ENCODE data around the gene CNTLN.

- TF ChIP-seq CEBPB (tag; IDR thresholded peaks at IDR 0.05) (no peak), RB1 (IDR thresholded peaks at IDR 0.05; ENCODE audit: low read depth) (no peak), MCM2 (IDR thresholded peaks at IDR 0.05; ENCODE audit: low read depth) (no peak), RNF2 (IDR thresholded peaks at IDR 0.05) (no peak), EZH2 (IDR thresholded peaks at IDR 0.05; ENCODE audit: borderline replicate concordance, low read depth, low read length) (no peak), NCOA4 (IDR thresholded peaks at IDR 0.05; ENCODE audit: partially characterized antibody) (no peak), EP300 (IDR thresholded peaks at IDR 0.05; ENCODE audit: low read length) (no peak), ZNF398 (CRISPR knock-in tag; IDR thresholded peaks at IDR 0.05) (no peak), CTCF (IDR thresholded peaks at IDR 0.05 in 2 of 3, conservative IDR thresholded peaks at IDR 0.05 in 1 of 3; ENCODE audit: insufficient read depth in 2 of 3, low read depth in 1 of 3, low read length in 3 of 3) (no peak), FOXP4 (CRISPR knock-in tag; IDR thresholded peaks at IDR 0.05; ENCODE audit: borderline replicate concordance) (no peak), ILF3 (IDR thresholded peaks at IDR 0.05; ENCODE audit: borderline replicate concordance) (no peak), HBP1 (CRISPR knock-in tag; IDR thresholded peaks at IDR 0.05) (no peak)
Observed at GRCh38 chr9:17130725-17131124, 4.1 kb upstream of the CNTLN start.
